A549 (cell line): ENCODE results near the gene MIA3.

Experiments used
- BHLHE40 ChIP-seq: IDR thresholded peaks from 2 replicates; pipeline ENCODE4 v1.6.1; 2012; ENCODE audit warnings: low read depth, low read length, inconsistent platforms
- CBX2 ChIP-seq: fragments of 200-600 bp; sonication (generic); IDR thresholded peaks from 2 replicates; pipeline ENCODE4 v1.6.1; 2016; ENCODE audit warnings: low read depth, mild to moderate bottlenecking, borderline replicate concordance
- CTCF ChIP-seq: fragments of >200 bp; sonication (Bioruptor Twin); formaldehyde crosslinking; IDR thresholded peaks from 3 replicates; pipeline ENCODE4 v1.5.1; 2016
- ESRRA ChIP-seq: fragments of 150-350 bp; IDR thresholded peaks from 2 replicates; pipeline ENCODE4 v1.6.1; 2014; ENCODE audit warnings: mild to moderate bottlenecking, low read length, borderline replicate concordance
- JUNB ChIP-seq: fragments of >200 bp; sonication (Bioruptor Twin); formaldehyde crosslinking; IDR thresholded peaks from 2 replicates; pipeline ENCODE4 v1.6.1; 2016
- NPAS2 ChIP-seq: fragments of 250-450 bp; sonication (Bioruptor Pico); IDR thresholded peaks from 2 replicates; pipeline ENCODE4 v1.8.0; 2022; ENCODE audit warnings: mild to moderate bottlenecking, moderate library complexity, borderline replicate concordance
- RAD21 ChIP-seq, 2 experiments: fragments of >200 bp in 1 of 2; sonication (Bioruptor Twin) in 1 of 2; formaldehyde crosslinking in 1 of 2; IDR thresholded peaks in 1 of 2; conservative IDR thresholded peaks in 1 of 2; 2 replicates in 1 of 2; 3 replicates in 1 of 2; pipeline ENCODE4 v1.6.1; 2012 to 2018; ENCODE audit warnings: inconsistent platforms in 1 of 2
- REST ChIP-seq: fragments of 200-600 bp; sonication (generic); IDR thresholded peaks from 2 replicates; pipeline ENCODE4 v1.6.1; 2016; ENCODE audit warnings: antibody characterized with exemption, mild to moderate bottlenecking, moderate library complexity
- RFX5 ChIP-seq: fragments of 450-650 bp; IDR thresholded peaks from 2 replicates; pipeline ENCODE4 v1.7.1; 2014; ENCODE audit warnings: antibody characterized with exemption, mild to moderate bottlenecking, moderate library complexity
- USF2 ChIP-seq: fragments of 450-650 bp; IDR thresholded peaks from 2 replicates; pipeline ENCODE4 v1.6.1; 2014; ENCODE audit warnings: antibody characterized with exemption

GRCh38 chr1:222653178-222653827 is 35.4 kb downstream of the MIA3 start:
- TF ChIP-seq USF2 = no peak
- TF ChIP-seq REST = no peak
- no peak for TF ChIP-seq JUNB
- TF ChIP-seq CTCF = no peak
- TF ChIP-seq ESRRA = no peak
- TF ChIP-seq NPAS2 (CRISPR knock-in tag) = no peak
- no peak for TF ChIP-seq RFX5
- no peak for TF ChIP-seq RAD21 (conservative IDR thresholded peaks at IDR 0.05 in 1 of 2, IDR thresholded peaks at IDR 0.05 in 1 of 2)
- TF ChIP-seq BHLHE40 = no peak
- no peak for TF ChIP-seq CBX2
